DND-41 (cell line): Measurements from ENCODE around the gene PHKG2.

Source experiments
- ATAC-seq: fragments of 200-7000 bp; cut with Tn5 transposase; 3 replicates; pipeline ENCODE4 v1.9.1; 2021; ENCODE audit warnings: low read depth; ENCODE audit not compliant: insufficient read depth
- DNase-seq: peaks from one replicate; pipeline ENCODE4 v3.0.0-alpha.2; 2020
- H2AFZ ChIP-seq: 2 replicates; pipeline ENCODE4 v1.6.0; 2012; ENCODE audit warnings: low read depth, low read length
- H3K27ac ChIP-seq: 2 replicates; pipeline ENCODE4 v1.5.1; 2012; ENCODE audit warnings: low read length, inconsistent platforms
- H3K27me3 ChIP-seq: fragments of 200-600 bp; sonication (generic); 2 replicates; pipeline ENCODE4 v1.6.0; 2012; ENCODE audit warnings: low read length, mild to moderate bottlenecking, inconsistent platforms; ENCODE audit not compliant: insufficient read depth, poor library complexity
- H3K36me3 ChIP-seq: 2 replicates; pipeline ENCODE4 v1.5.1; 2012; ENCODE audit warnings: low read length, inconsistent platforms; ENCODE audit not compliant: insufficient read depth
- H3K4me1 ChIP-seq: 2 replicates; pipeline ENCODE4 v1.5.1; 2012; ENCODE audit warnings: mild to moderate bottlenecking, low read length; ENCODE audit not compliant: insufficient read depth
- H3K4me2 ChIP-seq: 2 replicates; pipeline ENCODE4 v1.6.0; 2012; ENCODE audit warnings: mild to moderate bottlenecking, moderate library complexity, low read length, inconsistent platforms; ENCODE audit not compliant: insufficient read depth
- H3K4me3 ChIP-seq, 2 experiments: fragments of 200-600 bp in 1 of 2; shearing (Covaris generic) in 1 of 2; 2 replicates each; pipeline ENCODE4 v1.5.1; 2012 to 2016; ENCODE audit warnings: inconsistent platforms in 2 of 2, low read length in 2 of 2, mild to moderate bottlenecking in 2 of 2, low read depth in 1 of 2, moderate library complexity in 1 of 2
- H3K79me2 ChIP-seq: 2 replicates; pipeline ENCODE4 v1.6.0; 2012; ENCODE audit warnings: low read length, inconsistent platforms; ENCODE audit not compliant: insufficient read depth
- H3K9ac ChIP-seq: 2 replicates; pipeline ENCODE4 v1.6.0; 2012; ENCODE audit warnings: low read depth, mild to moderate bottlenecking, inconsistent platforms, low read length, moderate library complexity
- H3K9me3 ChIP-seq: 2 replicates; pipeline ENCODE4 v1.5.1; 2012; ENCODE audit warnings: low read length, moderate library complexity, mild to moderate bottlenecking, inconsistent platforms; ENCODE audit not compliant: insufficient read depth, severe bottlenecking
- H4K20me1 ChIP-seq: 2 replicates; pipeline ENCODE4 v1.6.0; 2012; ENCODE audit warnings: low read length; ENCODE audit not compliant: insufficient read depth
- CTCF ChIP-seq: IDR thresholded peaks from 2 replicates; pipeline ENCODE4 v1.5.1; 2012; ENCODE audit warnings: borderline replicate concordance, low read length, moderate library complexity, mild to moderate bottlenecking; ENCODE audit not compliant: poor library complexity, severe bottlenecking; ENCODE audit errors: extremely low read depth
- EZH2 ChIP-seq: IDR thresholded peaks from 3 replicates; pipeline ENCODE4 v1.6.1; 2012; ENCODE audit warnings: borderline replicate concordance, low read depth, mild to moderate bottlenecking, moderate library complexity, low read length, inconsistent platforms; ENCODE audit not compliant: severe bottlenecking

The PHKG2 gene

GRCh38 chr16:30750876-30751465 lies 2.7 kb downstream of the PHKG2 start:
- Histone ChIP-seq H3K9ac (no peak overlapping the region), H3K79me2 (peaks cover 27% of the 10 kb centered on the region), H3K4me3 (no peak overlapping the region), H3K4me1 (peaks cover 25% of the 10 kb centered on the region), H3K9me3 (no peaks in the 10 kb centered on the region), H2AFZ (no peak overlapping the region), H3K36me3 (peaks cover 43% of the 10 kb centered on the region), H3K4me2 (no peak overlapping the region), H4K20me1 (peaks cover 7% of the 10 kb centered on the region; the same call in 1 of the 2 replicates), H3K27me3 (no peaks in the 10 kb centered on the region), H3K27ac (no peak overlapping the region)
- TF ChIP-seq CTCF: no peak
- no peak for TF ChIP-seq EZH2
- DNase-seq (no peak), ATAC-seq (no peak)

GRCh38 chr16:30753596-30753995 lies 5.4 kb downstream of the PHKG2 start:
- ATAC-seq (no peak), DNase-seq (no peak)
- Histone ChIP-seq H3K4me2 (no peak overlapping the region), H4K20me1 (peaks cover 7% of the 10 kb centered on the region; the same call in 1 of the 2 replicates), H2AFZ (no peak overlapping the region), H3K27ac (no peak overlapping the region), H3K79me2 (peaks cover 23% of the 10 kb centered on the region), H3K27me3 (no peaks in the 10 kb centered on the region), H3K9me3 (no peaks in the 10 kb centered on the region), H3K9ac (no peak overlapping the region), H3K36me3 (peaks cover 63% of the 10 kb centered on the region), H3K4me1 (peaks cover 16% of the 10 kb centered on the region), H3K4me3 (no peak overlapping the region)
- no peak for TF ChIP-seq EZH2
- no peak for TF ChIP-seq CTCF

- Histone ChIP-seq H3K4me3 (no peak overlapping the region), H3K9me3 (no peaks in the 10 kb centered on the region), H3K36me3 (peaks cover 57% of the 10 kb centered on the region), H3K27ac (no peak overlapping the region), H3K9ac (no peak overlapping the region), H3K79me2 (0 out of 2 replicates have a peak, but pooled peaks cover 2% of the 10 kb centered on the region), H3K27me3 (no peaks in the 10 kb centered on the region), H3K4me2 (no peak overlapping the region), H3K4me1 (peaks cover 16% of the 10 kb centered on the region), H2AFZ (no peak overlapping the region), H4K20me1 (no peaks in the 10 kb centered on the region)
- TF ChIP-seq CTCF: no peak
- TF ChIP-seq EZH2: no peak
- no peak for DNase-seq
- ATAC-seq: no peak
Observed at GRCh38 chr16:30755955-30756780, 7.9 kb downstream of the PHKG2 start.
